ENCODE measurements around the gene UCN3. TPM values are rescaled to one million over a fixed set of nuclear protein-coding genes. Genes with fewer than 3 reads are reported as not detected.

Gene UCN3
- total and polyA plus RNA-seq, 2 experiments from 2014 or later, result not detected

GRCh38 chr10:5356302-5356763 lies 8.4 kb upstream of the UCN3 start:
- Histone ChIP-seq H3K4me3 (no peak overlapping the region), H3K4me2 (ENCODE audit: unreplicated experiment) (no peak overlapping the region), H3K27me3 (replicated peaks; ENCODE audit: insufficient read depth) (peaks cover 13% of the 10 kb centered on the region), H3K27ac (no peak overlapping the region), H4K20me1 (ENCODE audit: insufficient read depth) (no peaks in the 10 kb centered on the region), H3K9ac (no peak overlapping the region), H3F3A (ENCODE audit: insufficient read depth) (no peaks in the 10 kb centered on the region), H3K9me3 (ENCODE audit: low read depth) (no peaks in the 10 kb centered on the region), H3K36me3 (ENCODE audit: low read depth) (no peaks in the 10 kb centered on the region), H3K4me1 (ENCODE audit: insufficient read depth) (no peaks in the 10 kb centered on the region), H3K9me2 (ENCODE audit: insufficient read depth) (no peaks in the 10 kb centered on the region), H3K79me2 (ENCODE audit: insufficient read depth) (no peaks in the 10 kb centered on the region), H2AFZ (no peak overlapping the region)
- 86 to 88% methylated on average over 4 of the region's 4 CpGs for WGBS, 2 experiments (ENCODE audit: low coverage in 1 of 2, low lambda C conversion rate in 2 of 2, missing lambda C conversion rate in 2 of 2)
- TF ChIP-seq EZH2 (IDR thresholded peaks at IDR 0.05; ENCODE audit: insufficient read depth, poor library complexity, severe bottlenecking), result no peak
- no peak for TF ChIP-seq EZH2phosphoT487 (IDR thresholded peaks at IDR 0.05; ENCODE audit: insufficient read depth, low read depth)
- in situ Hi-C loops (cut with MboI), result no loop called here
- peak; percentile 8 for DNase-seq

- Histone ChIP-seq H3K4me2 (ENCODE audit: unreplicated experiment) (no peak overlapping the region), H3K27ac (no peak overlapping the region), H3K79me2 (ENCODE audit: insufficient read depth) (no peaks in the 10 kb centered on the region), H3K4me3 (no peak overlapping the region), H3K9me2 (ENCODE audit: insufficient read depth) (no peaks in the 10 kb centered on the region), H2AFZ (no peak overlapping the region), H3F3A (ENCODE audit: insufficient read depth) (no peaks in the 10 kb centered on the region), H4K20me1 (ENCODE audit: insufficient read depth) (no peaks in the 10 kb centered on the region), H3K4me1 (ENCODE audit: insufficient read depth) (no peaks in the 10 kb centered on the region), H3K27me3 (replicated peaks; ENCODE audit: insufficient read depth) (peaks cover 27% of the 10 kb centered on the region), H3K36me3 (ENCODE audit: low read depth) (no peaks in the 10 kb centered on the region), H3K9ac (no peak overlapping the region), H3K9me3 (ENCODE audit: low read depth) (no peaks in the 10 kb centered on the region)
- DNase-seq, result no peak
- WGBS, 2 experiments (ENCODE audit: low coverage in 1 of 2, low lambda C conversion rate in 2 of 2, missing lambda C conversion rate in 2 of 2), result 87 to 90% methylated on average over 7 of the region's 7 CpGs
- TF ChIP-seq EZH2 (IDR thresholded peaks at IDR 0.05; ENCODE audit: insufficient read depth, poor library complexity, severe bottlenecking) (no peak), EZH2phosphoT487 (IDR thresholded peaks at IDR 0.05; ENCODE audit: insufficient read depth, low read depth) (no peak)
- in situ Hi-C loops (cut with MboI), result no loop called here
Measured at GRCh38 chr10:5360318-5360915, 4.3 kb upstream of the UCN3 start.

GRCh38 chr10:5361966-5362365 lies 2.8 kb upstream of the UCN3 start:
- H3K79me2 ChIP-seq (ENCODE audit: insufficient read depth), result no peaks in the 10 kb centered on the region
- 72 to 75% methylated on average over 4 of the region's 4 CpGs for WGBS, 2 experiments (ENCODE audit: low coverage in 1 of 2, low lambda C conversion rate in 2 of 2, missing lambda C conversion rate in 2 of 2)
- peaks cover 42% of the 10 kb centered on the region for H3K27me3 ChIP-seq (replicated peaks; ENCODE audit: insufficient read depth)
- TF ChIP-seq EZH2 (IDR thresholded peaks at IDR 0.05; ENCODE audit: insufficient read depth, poor library complexity, severe bottlenecking) (no peak), EZH2phosphoT487 (IDR thresholded peaks at IDR 0.05; ENCODE audit: insufficient read depth, low read depth) (no peak)
- H3F3A ChIP-seq (ENCODE audit: insufficient read depth), result no peaks in the 10 kb centered on the region
- H3K4me1 ChIP-seq (ENCODE audit: insufficient read depth), result no peaks in the 10 kb centered on the region
- no peak overlapping the region for H3K27ac ChIP-seq
- no peaks in the 10 kb centered on the region for H3K9me3 ChIP-seq (ENCODE audit: low read depth)
- H2AFZ ChIP-seq, result no peak overlapping the region
- H4K20me1 ChIP-seq (ENCODE audit: insufficient read depth), result no peaks in the 10 kb centered on the region
- no peaks in the 10 kb centered on the region for H3K36me3 ChIP-seq (ENCODE audit: low read depth)
- in situ Hi-C loops (cut with MboI), result no loop called here
- H3K9ac ChIP-seq, result no peak overlapping the region
- no peak overlapping the region for H3K4me2 ChIP-seq (ENCODE audit: unreplicated experiment)
- no peak overlapping the region for H3K4me3 ChIP-seq
- no peak for DNase-seq
- no peaks in the 10 kb centered on the region for H3K9me2 ChIP-seq (ENCODE audit: insufficient read depth)

GRCh38 chr10:5362873-5363272 lies 1.9 kb upstream of the UCN3 start:
- H3K9ac ChIP-seq, result no peak overlapping the region
- H3K9me2 ChIP-seq (ENCODE audit: insufficient read depth), result no peaks in the 10 kb centered on the region
- no peaks in the 10 kb centered on the region for H3K4me1 ChIP-seq (ENCODE audit: insufficient read depth)
- no peaks in the 10 kb centered on the region for H4K20me1 ChIP-seq (ENCODE audit: insufficient read depth)
- no peaks in the 10 kb centered on the region for H3K79me2 ChIP-seq (ENCODE audit: insufficient read depth)
- in situ Hi-C loops (cut with MboI), result no loop called here
- no peak overlapping the region for H3K4me3 ChIP-seq
- no peaks in the 10 kb centered on the region for H3K9me3 ChIP-seq (ENCODE audit: low read depth)
- DNase-seq, result no peak
- H3K27me3 ChIP-seq (replicated peaks; ENCODE audit: insufficient read depth), result peaks cover 42% of the 10 kb centered on the region
- no peak for TF ChIP-seq EZH2phosphoT487 (IDR thresholded peaks at IDR 0.05; ENCODE audit: insufficient read depth, low read depth)
- TF ChIP-seq EZH2 (IDR thresholded peaks at IDR 0.05; ENCODE audit: insufficient read depth, poor library complexity, severe bottlenecking), result no peak
- H3F3A ChIP-seq (ENCODE audit: insufficient read depth), result no peaks in the 10 kb centered on the region
- no peak overlapping the region for H3K4me2 ChIP-seq (ENCODE audit: unreplicated experiment)
- no peak overlapping the region for H3K27ac ChIP-seq
- H2AFZ ChIP-seq, result no peak overlapping the region
- H3K36me3 ChIP-seq (ENCODE audit: low read depth), result no peaks in the 10 kb centered on the region

GRCh38 chr10:5364374-5364773 lies 392 bp upstream of the UCN3 start:
- H2AFZ ChIP-seq, result no peak overlapping the region
- H3K79me2 ChIP-seq (ENCODE audit: insufficient read depth), result no peaks in the 10 kb centered on the region
- H3K27me3 ChIP-seq (replicated peaks; ENCODE audit: insufficient read depth), result peaks cover 42% of the 10 kb centered on the region
- H3K4me3 ChIP-seq, result no peak overlapping the region
- H3K9ac ChIP-seq, result no peak overlapping the region
- H3K9me3 ChIP-seq (ENCODE audit: low read depth), result no peaks in the 10 kb centered on the region
- in situ Hi-C loops (cut with MboI), result no loop called here
- WGBS, 2 experiments (ENCODE audit: low coverage in 1 of 2, low lambda C conversion rate in 2 of 2, missing lambda C conversion rate in 2 of 2), result 70 to 74% methylated on average over 11 of the region's 11 CpGs
- H3K4me2 ChIP-seq (ENCODE audit: unreplicated experiment), result no peak overlapping the region
- no peaks in the 10 kb centered on the region for H3K9me2 ChIP-seq (ENCODE audit: insufficient read depth)
- no peak for TF ChIP-seq EZH2phosphoT487 (IDR thresholded peaks at IDR 0.05; ENCODE audit: insufficient read depth, low read depth)
- no peak for TF ChIP-seq EZH2 (IDR thresholded peaks at IDR 0.05; ENCODE audit: insufficient read depth, poor library complexity, severe bottlenecking)
- DNase-seq, result no peak
- no peak overlapping the region for H3K27ac ChIP-seq
- no peaks in the 10 kb centered on the region for H3K4me1 ChIP-seq (ENCODE audit: insufficient read depth)
- H4K20me1 ChIP-seq (ENCODE audit: insufficient read depth), result no peaks in the 10 kb centered on the region
- no peaks in the 10 kb centered on the region for H3K36me3 ChIP-seq (ENCODE audit: low read depth)
- H3F3A ChIP-seq (ENCODE audit: insufficient read depth), result 0 out of 2 replicates have a peak, but pooled peaks cover under 1% of the 10 kb centered on the region

Data from GM23248 (cell line).